ENCODE measurements around the gene ERGIC3. TPM values are rescaled to one million over a fixed set of nuclear protein-coding genes. Genes with fewer than 3 reads are reported as not detected.

The ERGIC3 gene
- total and polyA plus RNA-seq, 2 experiments from 2014 or later: 309 to 369 TPM

DNA sequence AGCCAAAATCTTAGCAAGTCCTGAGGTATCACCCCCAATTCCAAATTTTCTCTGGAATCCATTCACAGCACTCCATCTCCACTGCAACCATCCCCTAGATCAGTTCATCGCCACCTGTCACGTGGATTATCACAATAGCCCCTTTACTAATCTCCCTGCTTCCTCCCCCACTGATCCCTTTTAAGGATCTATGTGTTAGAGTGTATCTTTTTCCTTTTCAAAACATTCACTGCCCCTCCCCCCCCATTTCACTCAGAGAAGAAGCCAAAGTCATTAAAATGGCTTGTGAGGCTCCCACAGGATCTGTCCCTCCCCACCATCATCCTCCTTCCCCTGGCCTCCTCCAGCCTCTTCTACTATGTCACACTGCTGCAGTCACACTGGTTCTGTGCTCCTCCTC is 55.3 kb downstream of the ERGIC3 start:
- H3K27me3 ChIP-seq: peaks cover 29% of the 10 kb centered on the region
- no peak for DNase-seq (ENCODE audit: low spot score)
- H3K4me1 ChIP-seq (ENCODE audit: insufficient read depth): peaks cover 13% of the 10 kb centered on the region
- no peaks in the 10 kb centered on the region for H4K20me1 ChIP-seq (ENCODE audit: insufficient read depth, poor library complexity, severe bottlenecking)
- H3K4me2 ChIP-seq: no peak overlapping the region
- TF ChIP-seq, protein P1, sequence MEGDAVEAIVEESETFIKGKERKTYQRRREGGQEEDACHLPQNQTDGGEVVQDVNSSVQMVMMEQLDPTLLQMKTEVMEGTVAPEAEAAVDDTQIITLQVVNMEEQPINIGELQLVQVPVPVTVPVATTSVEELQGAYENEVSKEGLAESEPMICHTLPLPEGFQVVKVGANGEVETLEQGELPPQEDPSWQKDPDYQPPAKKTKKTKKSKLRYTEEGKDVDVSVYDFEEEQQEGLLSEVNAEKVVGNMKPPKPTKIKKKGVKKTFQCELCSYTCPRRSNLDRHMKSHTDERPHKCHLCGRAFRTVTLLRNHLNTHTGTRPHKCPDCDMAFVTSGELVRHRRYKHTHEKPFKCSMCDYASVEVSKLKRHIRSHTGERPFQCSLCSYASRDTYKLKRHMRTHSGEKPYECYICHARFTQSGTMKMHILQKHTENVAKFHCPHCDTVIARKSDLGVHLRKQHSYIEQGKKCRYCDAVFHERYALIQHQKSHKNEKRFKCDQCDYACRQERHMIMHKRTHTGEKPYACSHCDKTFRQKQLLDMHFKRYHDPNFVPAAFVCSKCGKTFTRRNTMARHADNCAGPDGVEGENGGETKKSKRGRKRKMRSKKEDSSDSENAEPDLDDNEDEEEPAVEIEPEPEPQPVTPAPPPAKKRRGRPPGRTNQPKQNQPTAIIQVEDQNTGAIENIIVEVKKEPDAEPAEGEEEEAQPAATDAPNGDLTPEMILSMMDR (IDR thresholded peaks at IDR 0.05; ENCODE audit: poor library complexity): no peak
- TF ChIP-seq EZH2 (IDR thresholded peaks at IDR 0.05; ENCODE audit: borderline replicate concordance): no peak
- no peak for TF ChIP-seq EZH2phosphoT487 (IDR thresholded peaks at IDR 0.05; ENCODE audit: low read depth, severe bottlenecking, unreplicated experiment)
- H3K36me3 ChIP-seq (replicated peaks; ENCODE audit: insufficient read depth, low read depth): no peaks in the 10 kb centered on the region
- H3K4me3 ChIP-seq: no peak overlapping the region
- no peaks in the 10 kb centered on the region for H3K9me3 ChIP-seq (ENCODE audit: low read depth)
- H3K79me2 ChIP-seq: no peaks in the 10 kb centered on the region
- H2AFZ ChIP-seq: no peak overlapping the region
- WGBS (ENCODE audit: low lambda C conversion rate, missing lambda C conversion rate): 71% methylated on average over 2 of the region's 2 CpGs
- H3K9me2 ChIP-seq (replicated peaks; ENCODE audit: insufficient read depth): no peaks in the 10 kb centered on the region
- H3K27ac ChIP-seq: no peak overlapping the region

- Histone ChIP-seq H3K4me2 (no peak overlapping the region), H2AFZ (no peak overlapping the region), H3K4me1 (ENCODE audit: insufficient read depth) (peaks cover 13% of the 10 kb centered on the region), H3K36me3 (replicated peaks; ENCODE audit: insufficient read depth, low read depth) (no peaks in the 10 kb centered on the region), H3K4me3 (no peak overlapping the region), H3K9me2 (replicated peaks; ENCODE audit: insufficient read depth) (no peaks in the 10 kb centered on the region), H3K9me3 (ENCODE audit: low read depth) (no peaks in the 10 kb centered on the region), H3K27me3 (peaks cover 32% of the 10 kb centered on the region), H4K20me1 (ENCODE audit: insufficient read depth, poor library complexity, severe bottlenecking) (no peaks in the 10 kb centered on the region), H3K27ac (no peak overlapping the region), H3K79me2 (no peaks in the 10 kb centered on the region)
- 82% methylated on average over 7 of the region's 7 CpGs for WGBS (ENCODE audit: low lambda C conversion rate, missing lambda C conversion rate)
- no peak for DNase-seq (ENCODE audit: low spot score)
- no peak for TF ChIP-seq EZH2 (IDR thresholded peaks at IDR 0.05; ENCODE audit: borderline replicate concordance)
- TF ChIP-seq EZH2phosphoT487 (IDR thresholded peaks at IDR 0.05; ENCODE audit: low read depth, severe bottlenecking, unreplicated experiment): no peak
- TF ChIP-seq, protein P1 (IDR thresholded peaks at IDR 0.05; ENCODE audit: poor library complexity): no peak
Observed at GRCh38 chr20:35598476-35598875, 56.6 kb downstream of the ERGIC3 start.

- no peak for DNase-seq (ENCODE audit: low spot score)
Observed at GRCh38 chr20:35598899-35599775, 57.3 kb downstream of the ERGIC3 start.

More at GRCh38 chr20:35598899-35599775, 57.3 kb downstream of the ERGIC3 start:
- Histone ChIP-seq H3K27me3 (peaks cover 32% of the 10 kb centered on the region), H3K4me1 (ENCODE audit: insufficient read depth) (peaks cover 13% of the 10 kb centered on the region), H3K4me3 (no peak overlapping the region), H3K4me2 (no peak overlapping the region), H3K36me3 (replicated peaks; ENCODE audit: insufficient read depth, low read depth) (no peaks in the 10 kb centered on the region), H3K9me2 (replicated peaks; ENCODE audit: insufficient read depth) (no peaks in the 10 kb centered on the region), H4K20me1 (ENCODE audit: insufficient read depth, poor library complexity, severe bottlenecking) (no peaks in the 10 kb centered on the region), H3K27ac (no peak overlapping the region), H2AFZ (no peak overlapping the region), H3K9me3 (ENCODE audit: low read depth) (no peaks in the 10 kb centered on the region), H3K79me2 (no peaks in the 10 kb centered on the region)
- WGBS (ENCODE audit: low lambda C conversion rate, missing lambda C conversion rate): 86% methylated on average over 22 of the region's 22 CpGs
- TF ChIP-seq EZH2 (IDR thresholded peaks at IDR 0.05; ENCODE audit: borderline replicate concordance) (no peak), EZH2phosphoT487 (IDR thresholded peaks at IDR 0.05; ENCODE audit: low read depth, severe bottlenecking, unreplicated experiment) (no peak)
- TF ChIP-seq, protein P1 (IDR thresholded peaks at IDR 0.05; ENCODE audit: poor library complexity): no peak

Data from hepatocyte (in vitro differentiated cells).